K562 (cell line): ENCODE measurements around the gene F12. TPM values are rescaled to one million over a fixed set of nuclear protein-coding genes. Genes with fewer than 3 reads are reported as not detected.
A peak's percentile ranks its signal among the peaks of the same experiment; 100 is the strongest.

ENCODE experiments used
- ATAC-seq: fragments of 200-7000 bp; cut with Tn5 transposase; 3 replicates; pipeline ENCODE4 v1.9.1; 2020; ENCODE audit warnings: moderate library complexity
- BruUV-seq: library from RNA; stranded (reverse); fragments of 400-500 nt; replicated peaks from 2 replicates; lab custom pipeline; 2021; lab: Mats Ljungman, UMichigan
- CTCF ChIA-PET: fragments of 300-600 bp; formaldehyde crosslinking; extraction: SDS; loops from one replicate; lab custom pipeline; 2021; ENCODE audit warnings: low intra/inter-chr PET ratio; lab: Yijun Ruan, JAX
- POLR2A ChIA-PET: fragments of 300-600, 350-650 bp; sonication (Branson Sonifier 250); formaldehyde crosslinking; extraction: SDS; loops from one replicate; lab custom pipeline; 2021; ENCODE audit warnings: antibody characterized with exemption, inconsistent platforms; lab: Yijun Ruan, JAX
- DNase-seq, 4 experiments: peaks; one replicate each; pipeline versions ENCODE4 v3.0.0 to v3.0.0-alpha.2; 2011 to 2018; ENCODE audit warnings: low spot score in 3 of 4, mixed read lengths in 3 of 4; ENCODE audit errors: extremely low read depth in 1 of 4
- FAIRE-seq: peaks from 2 replicates; lab custom pipeline; 2011; peaks lifted over from hg19 to GRCh38; lab: Jason Lieb, UNC
- H2AFZ ChIP-seq: 2 replicates; pipeline ENCODE4 v1.6.0; 2011; ENCODE audit warnings: low read depth, low read length, control low read depth, inconsistent platforms
- H3K27ac ChIP-seq: fragments of 200-600 bp; 3 replicates; pipeline ENCODE4 v1.8.0; 2011; ENCODE audit warnings: low read depth, mild to moderate bottlenecking, control low read depth, inconsistent platforms, low read length, moderate library complexity, mixed read lengths; ENCODE audit errors: extremely low read depth
- H3K27me3 ChIP-seq, 2 experiments: fragments of 300-600 bp in 1 of 2; 2 replicates in 1 of 2; 3 replicates in 1 of 2; pipeline versions ENCODE4 v1.6.0 to v1.8.0; 2011; ENCODE audit warnings: inconsistent platforms in 2 of 2, low read length in 2 of 2, mild to moderate bottlenecking in 1 of 2, mixed read lengths in 1 of 2, moderate library complexity in 1 of 2; ENCODE audit not compliant: control insufficient read depth in 2 of 2, insufficient read depth in 2 of 2
- H3K36me3 ChIP-seq: fragments of 300-600 bp; 3 replicates; pipeline ENCODE4 v1.8.0; 2011; ENCODE audit warnings: mild to moderate bottlenecking, low read length, inconsistent platforms; ENCODE audit not compliant: control insufficient read depth, insufficient read depth
- H3K4me1 ChIP-seq, 2 experiments: fragments of 200-600 bp in 1 of 2; replicated peaks in 1 of 2; 2 replicates in 1 of 2; 3 replicates in 1 of 2; pipeline versions ENCODE4 v1.5.1 to v1.8.0; 2011; ENCODE audit warnings: inconsistent platforms in 2 of 2, low read length in 2 of 2, mild to moderate bottlenecking in 1 of 2, mixed read lengths in 1 of 2, moderate library complexity in 1 of 2; ENCODE audit not compliant: control insufficient read depth in 2 of 2, insufficient read depth in 2 of 2
- H3K4me2 ChIP-seq: 2 replicates; pipeline ENCODE4 v1.6.1; 2011; ENCODE audit warnings: low read length, control low read depth, inconsistent platforms, mixed read lengths; ENCODE audit not compliant: insufficient read depth
- H3K4me3 ChIP-seq: fragments of 200-600 bp; sonication (generic), shearing (Covaris generic); 2 replicates; pipeline ENCODE4 v1.5.1; 2016; ENCODE audit warnings: control low read depth, inconsistent platforms
- H3K79me2 ChIP-seq: fragments of 200-600 bp; 3 replicates; pipeline ENCODE4 v1.8.0; 2011; ENCODE audit warnings: low read length, inconsistent platforms; ENCODE audit not compliant: control insufficient read depth, insufficient read depth
- H3K9ac ChIP-seq, 2 experiments: 2 replicates each; pipeline versions ENCODE4 v1.6.0 to v1.6.1; 2011; ENCODE audit warnings: low read depth in 2 of 2, low read length in 2 of 2, control low read depth in 1 of 2, inconsistent platforms in 1 of 2, mild to moderate bottlenecking in 1 of 2, mixed read lengths in 1 of 2; ENCODE audit not compliant: insufficient read depth in 1 of 2
- H3K9me1 ChIP-seq: one replicate; pipeline ENCODE4 v1.6.0; 2011; ENCODE audit warnings: inconsistent platforms, mild to moderate bottlenecking, low read length, moderate library complexity; ENCODE audit not compliant: control insufficient read depth, insufficient read depth
- H3K9me3 ChIP-seq: replicated peaks from 2 replicates; pipeline ENCODE4 v1.5.1; 2011; ENCODE audit warnings: low read depth, low read length, inconsistent platforms; ENCODE audit not compliant: control insufficient read depth, insufficient read depth
- H4K20me1 ChIP-seq: replicated peaks from 2 replicates; pipeline ENCODE4 v1.6.1; 2011; ENCODE audit warnings: low read length, inconsistent platforms, mixed read lengths; ENCODE audit not compliant: control insufficient read depth, insufficient read depth
- CTCF ChIP-seq, 3 experiments: IDR thresholded peaks in 2 of 3; conservative IDR thresholded peaks in 1 of 3; 2 replicates each; pipeline ENCODE4 v1.5.1; 2011 to 2012; ENCODE audit warnings: low read length in 3 of 3, mild to moderate bottlenecking in 3 of 3, control low read depth in 2 of 3, improper control_type of control experiment in 1 of 3, inconsistent platforms in 1 of 3, low read depth in 1 of 3, mixed read lengths in 1 of 3, moderate library complexity in 1 of 3; ENCODE audit not compliant: insufficient read depth in 2 of 3
- GTF2A2 ChIP-seq: IDR thresholded peaks from 2 replicates; pipeline ENCODE4 v1.6.1; 2016; ENCODE audit warnings: mild to moderate bottlenecking, missing genetic modification characterization, missing compliant biosample characterization
- PML ChIP-seq: IDR thresholded peaks from 2 replicates; pipeline ENCODE4 v1.6.1; 2012; ENCODE audit warnings: low read length, inconsistent platforms
- SMARCC2 ChIP-seq: fragments of 450-650 bp; IDR thresholded peaks from 2 replicates; pipeline ENCODE4 v1.6.1; 2017; ENCODE audit warnings: antibody characterized with exemption, moderate library complexity, mild to moderate bottlenecking, low read depth
- SP1 ChIP-seq: sonication (generic); formaldehyde crosslinking; IDR thresholded peaks from 2 replicates; pipeline ENCODE4 v1.8.1; 2022; ENCODE audit warnings: mild to moderate bottlenecking, missing genetic modification reagents
- XRCC5 ChIP-seq: fragments of 200-400 bp; formaldehyde crosslinking; IDR thresholded peaks from 2 replicates; pipeline ENCODE4 v1.6.1; 2017; ENCODE audit warnings: low read depth, mild to moderate bottlenecking, low read length
- YY1 ChIP-seq, 3 experiments: IDR thresholded peaks; 2 replicates each; pipeline ENCODE4 v1.6.1; 2011; ENCODE audit warnings: low read length in 2 of 3, mild to moderate bottlenecking in 2 of 3, moderate library complexity in 2 of 3, borderline replicate concordance in 1 of 3, control low read depth in 1 of 3, low read depth in 1 of 3; ENCODE audit not compliant: insufficient read depth in 3 of 3, insufficient replicate concordance in 2 of 3, control insufficient read depth in 1 of 3, insufficient read length in 1 of 3; ENCODE audit errors: extremely low read depth in 1 of 3
- ZC3H4 ChIP-seq: sonication (generic); formaldehyde crosslinking; IDR thresholded peaks from 2 replicates; pipeline ENCODE4 v1.9.0; 2021; ENCODE audit warnings: missing genetic modification reagents, borderline replicate concordance
- ZNF263 ChIP-seq: sonication (generic); formaldehyde crosslinking; IDR thresholded peaks from 2 replicates; pipeline ENCODE4 v1.8.0; 2022; ENCODE audit warnings: mild to moderate bottlenecking, missing genetic modification reagents, borderline replicate concordance
- WGBS: fragments of 100-300 bp; shearing (Covaris generic); methylation state at CpG from one replicate; pipeline ENCODE4 v1.1.6; 2016; ENCODE audit warnings: low coverage, mixed read lengths; ENCODE audit not compliant: insufficient coverage; ENCODE audit errors: missing lambda C conversion rate; 5-methylcytosine and 5-hydroxymethylcytosine counted together
- in situ Hi-C: fragments of 300-500 bp; cut with MboI; formaldehyde crosslinking; loops from 4 replicates; pipeline ENCODE4 v1.15.0; 2018; ENCODE audit warnings: inconsistent platforms, mixed read lengths
- intact Hi-C: fragments of 100-400 bp; cut with micrococcal nuclease; formaldehyde crosslinking; loops from 2 replicates; pipeline ENCODE4 v1.14.2; 2022
- polyA plus RNA-seq, 8 experiments: library from polyadenylated mRNA; depleted of rRNA in 4 of 8; stranded (reverse) in 5 of 8; unstranded in 3 of 8; fragments of >200 nt; fragmentation: Nextera tagmentation in 2 of 8; fragmentation: Illumina TruSeq in 1 of 8; extraction: Ambion mirVana in 2 of 8; extraction: Trizol in 1 of 8; gene quantifications; 2 replicates each; pipeline versions ENCODE4 v1.2.1 to v1.2.3, GENCODE V29; 2011 to 2014; ENCODE audit warnings: inconsistent platforms in 1 of 8, missing spikeins in 1 of 8
- total RNA-seq, 7 experiments: library from RNA; depleted of rRNA in 6 of 7; stranded (reverse); fragments of >200 nt in 6 of 7; fragmentation: Illumina TruSeq in 2 of 7; extraction: Trizol in 2 of 7; gene quantifications; 2 replicates each; pipeline versions ENCODE4 v1.2.1 to v1.2.3, GENCODE V29; 2011 to 2021; ENCODE audit warnings: low replicate concordance in 1 of 7
- TF ChIP-seq, protein P1 (sequence below): fragments of 450-650 bp; formaldehyde crosslinking; conservative IDR thresholded peaks from 2 replicates; pipeline ENCODE4 v1.4.0; 2022; ENCODE audit warnings: mild to moderate bottlenecking, missing genetic modification characterization

Gene F12
- total and polyA plus RNA-seq, 9 of the 15 experiments (the other 6 are each of a cell fraction or from before 2014, with no cell fraction given): 0.59 to 18.3 (median 3.6) TPM

- intact Hi-C loops: loop anchor here (10.0 kb wide), 1 partner anchor 254 kb away; no protein-coding TSS in a partner anchor
These were observed 40.3 kb downstream of the F12 start for GRCh38 chr5:177368869-177369644.

More at GRCh38 chr5:177368869-177369644, 40.3 kb downstream of the F12 start:
- TF ChIP-seq CTCF (IDR thresholded peaks at IDR 0.05 in 2 of 3, conservative IDR thresholded peaks at IDR 0.05 in 1 of 3; ENCODE audit: insufficient read depth in 2 of 3, low read depth in 1 of 3, low read length in 3 of 3) (peak; percentile 71 to 89 (median 72)), SMARCC2 (no peak), ZNF263 (CRISPR knock-in tag) (peak; percentile 57; the same call in 1 of the 2 replicates), XRCC5 (peak; percentile 64; the same call in 1 of the 2 replicates), SP1 (peak; percentile 56; the same call in 1 of the 2 replicates), PML (0 out of 2 replicates have a peak, but pooled peaks have one; percentile 37), YY1 (IDR thresholded peaks at IDR 0.05; ENCODE audit: borderline replicate concordance in 1 of 3, control insufficient read depth in 1 of 3, extremely low read depth in 1 of 3, insufficient read depth in 3 of 3, insufficient read length in 1 of 3, insufficient replicate concordance in 2 of 3, low read depth in 1 of 3, low read length in 2 of 3) (peak in 1 of 3 experiments; percentile 37), ZC3H4 (CRISPR knock-in tag) (0 out of 2 replicates have a peak, but pooled peaks have one; percentile 7), GTF2A2 (tag) (no peak)
- TF ChIP-seq, protein P1, sequence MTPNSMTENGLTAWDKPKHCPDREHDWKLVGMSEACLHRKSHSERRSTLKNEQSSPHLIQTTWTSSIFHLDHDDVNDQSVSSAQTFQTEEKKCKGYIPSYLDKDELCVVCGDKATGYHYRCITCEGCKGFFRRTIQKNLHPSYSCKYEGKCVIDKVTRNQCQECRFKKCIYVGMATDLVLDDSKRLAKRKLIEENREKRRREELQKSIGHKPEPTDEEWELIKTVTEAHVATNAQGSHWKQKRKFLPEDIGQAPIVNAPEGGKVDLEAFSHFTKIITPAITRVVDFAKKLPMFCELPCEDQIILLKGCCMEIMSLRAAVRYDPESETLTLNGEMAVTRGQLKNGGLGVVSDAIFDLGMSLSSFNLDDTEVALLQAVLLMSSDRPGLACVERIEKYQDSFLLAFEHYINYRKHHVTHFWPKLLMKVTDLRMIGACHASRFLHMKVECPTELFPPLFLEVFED (CRISPR knock-in tag): 0 out of 2 replicates have a peak, but pooled peaks have one; percentile 34
- peaks cover 24% of the 10 kb centered on the region for H3K79me2 ChIP-seq
- peaks cover 4% of the 10 kb centered on the region for H3K9me1 ChIP-seq
- ATAC-seq (no peak), DNase-seq (peak in 2 of 4 experiments; percentile 57 to 71), FAIRE-seq (peak; percentile 86)
- H3K4me3 ChIP-seq: no peak overlapping the region
- no peaks in the 10 kb centered on the region for H3K9me3 ChIP-seq
- H3K4me1 ChIP-seq: peaks cover 60 to 76% of the 10 kb centered on the region in 2 experiments
- CTCF ChIA-PET: interaction anchor here (1.1 kb wide), 1 partner anchor 21 kb away, joined by 4 read pairs; no protein-coding TSS in a partner anchor
- peaks cover 47% of the 10 kb centered on the region; the same call in 2 of the 3 replicates for H3K36me3 ChIP-seq
- peak overlapping the region; percentile 51; the same call in 2 of the 3 replicates for H3K27ac ChIP-seq
- H3K4me2 ChIP-seq: peak overlapping the region; percentile 89
- WGBS: 51% methylated on average over 5 of the region's 5 CpGs
- in situ Hi-C loops: no loop called here
- POLR2A ChIA-PET: interaction anchor here (0.5 to 2.5 kb wide), 7 partner anchors 10 to 111 kb away, joined by 3 to 18 read pairs (median 3); no protein-coding TSS in a partner anchor
- peak overlapping the region; percentile 73 to 95; a peak in 2 of 4 replicates for H3K9ac ChIP-seq
- no peaks in the 10 kb centered on the region for H3K27me3 ChIP-seq
- no peak overlapping the region for H2AFZ ChIP-seq
- H4K20me1 ChIP-seq: no peaks in the 10 kb centered on the region
- BruUV-seq: no TSS peak
